ENCODE results near the gene GHRH.

DNA sequence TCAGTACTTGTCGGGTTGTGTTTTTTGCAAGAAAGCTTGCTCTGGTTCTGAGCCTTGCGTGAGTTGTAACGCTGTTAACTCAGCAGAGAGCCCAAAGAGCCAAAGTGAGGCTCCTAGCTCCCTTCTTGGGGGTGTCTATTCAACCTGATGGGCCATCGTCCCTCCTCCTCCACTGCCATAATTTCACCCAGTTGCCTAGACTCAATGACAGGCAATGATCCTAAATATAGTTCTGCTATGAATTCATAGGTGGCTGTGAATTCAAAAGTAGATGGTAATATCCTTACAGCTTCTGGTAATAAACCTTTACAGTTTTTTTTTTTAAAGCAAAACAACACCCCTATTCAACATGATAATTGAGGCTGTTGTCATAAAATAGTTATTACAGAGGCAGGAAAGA lies 39.5 kb downstream of the GHRH start:
- TF ChIP-seq CTCF (IDR thresholded peaks at IDR 0.05; ENCODE audit: borderline replicate concordance, extremely low read depth, low read length, poor library complexity, severe bottlenecking) (no peak), EZH2 (IDR thresholded peaks at IDR 0.05; ENCODE audit: borderline replicate concordance, low read depth, low read length, severe bottlenecking) (no peak)

Data from DND-41 (cell line).